ENCODE data around the gene EDN3.

- no peak for TF ChIP-seq POLR2A (IDR thresholded peaks at IDR 0.05; ENCODE audit: low read depth)
- TF ChIP-seq POLR2AphosphoS5 (IDR thresholded peaks at IDR 0.05): no peak
- no peak for TF ChIP-seq CTCF (IDR thresholded peaks at IDR 0.05)
These were observed 35.1 kb upstream of the EDN3 start for GRCh38 chr20:59265298-59265697.
